Kidney epithelial cell (primary cell): ENCODE results near the gene LAMB4. TPM values are rescaled to one million over a fixed set of nuclear protein-coding genes. Genes with fewer than 3 reads are reported as not detected.
A peak's percentile ranks its signal among the peaks of the same experiment; 100 is the strongest.

Experiments used
- DNase-seq: peaks from one replicate; pipeline ENCODE4 v3.0.0-alpha.2; 2010; ENCODE audit warnings: low read depth
- H3K27me3 ChIP-seq: 2 replicates; pipeline ENCODE4 v1.6.0; 2011; ENCODE audit warnings: low read length; ENCODE audit not compliant: control insufficient read depth, insufficient read depth
- H3K36me3 ChIP-seq: 2 replicates; pipeline ENCODE4 v1.5.1; 2011; ENCODE audit warnings: low read length; ENCODE audit not compliant: control insufficient read depth, insufficient read depth
- H3K4me3 ChIP-seq: 2 replicates; pipeline ENCODE4 v1.5.1; 2011; ENCODE audit warnings: low read depth, mild to moderate bottlenecking, control low read depth, low read length
- CTCF ChIP-seq: IDR thresholded peaks from 2 replicates; pipeline ENCODE4 v1.5.1; 2011; ENCODE audit warnings: mild to moderate bottlenecking, moderate library complexity, low read length, control low read depth, inconsistent platforms; ENCODE audit not compliant: insufficient read depth, poor library complexity, severe bottlenecking
- total RNA-seq: library from RNA; depleted of rRNA; stranded (reverse); fragments of >200 nt; gene quantifications from 2 replicates; pipeline ENCODE4 v1.2.3, GENCODE V29; 2015

Gene LAMB4
- total RNA-seq, 1 donor from 2014 or later, result not detected

- no peak for TF ChIP-seq CTCF
- DNase-seq, result no peak
- Histone ChIP-seq H3K4me3 (no peak overlapping the region), H3K36me3 (no peaks in the 10 kb centered on the region), H3K27me3 (no peaks in the 10 kb centered on the region)
Measured at GRCh38 chr7:108101759-108102158, 28.4 kb downstream of the LAMB4 start.

GRCh38 chr7:108099713-108100112 is 30.4 kb downstream of the LAMB4 start:
- Histone ChIP-seq H3K27me3 (no peaks in the 10 kb centered on the region), H3K4me3 (no peak overlapping the region), H3K36me3 (no peaks in the 10 kb centered on the region)
- TF ChIP-seq CTCF, result no peak
- DNase-seq, result no peak

GRCh38 chr7:108097703-108098102 is 32.5 kb downstream of the LAMB4 start:
- DNase-seq, result no peak

GRCh38 chr7:108096996-108097395 is 33.2 kb downstream of the LAMB4 start:
- Histone ChIP-seq H3K36me3 (no peaks in the 10 kb centered on the region), H3K4me3 (no peak overlapping the region), H3K27me3 (no peaks in the 10 kb centered on the region)
- no peak for DNase-seq
- TF ChIP-seq CTCF, result no peak

More at GRCh38 chr7:108097703-108098102, 32.5 kb downstream of the LAMB4 start:
- H3K4me3 ChIP-seq, result no peak overlapping the region
- peak; percentile 33 for TF ChIP-seq CTCF
- H3K36me3 ChIP-seq, result no peaks in the 10 kb centered on the region
- no peaks in the 10 kb centered on the region for H3K27me3 ChIP-seq

- no peak for TF ChIP-seq CTCF
- H3K4me3 ChIP-seq, result no peak overlapping the region
- DNase-seq, result peak; percentile 82
- no peaks in the 10 kb centered on the region for H3K36me3 ChIP-seq
- no peaks in the 10 kb centered on the region for H3K27me3 ChIP-seq
Measured at GRCh38 chr7:108094933-108095710, 35.0 kb downstream of the LAMB4 start.

- DNase-seq, result no peak
Measured at GRCh38 chr7:108094346-108094745, 35.8 kb downstream of the LAMB4 start.

More at GRCh38 chr7:108094346-108094745, 35.8 kb downstream of the LAMB4 start:
- no peaks in the 10 kb centered on the region for H3K27me3 ChIP-seq
- H3K36me3 ChIP-seq, result no peaks in the 10 kb centered on the region
- H3K4me3 ChIP-seq, result no peak overlapping the region
- TF ChIP-seq CTCF, result no peak
